GM18861 (cell line): ENCODE data around the gene KIF26B.
"Not testable (repeated sequence)": the region's sequence is repeated elsewhere in the genome, so short reads cannot be mapped to it uniquely, and the experiment has no call there.

Source experiments
- ATAC-seq: cut with Tn5 transposase; IDR thresholded peaks from one replicate; pipeline ENCODE4 v1.9.1; 2021; ENCODE audit not compliant: unreplicated experiment

Gene KIF26B

DNA sequence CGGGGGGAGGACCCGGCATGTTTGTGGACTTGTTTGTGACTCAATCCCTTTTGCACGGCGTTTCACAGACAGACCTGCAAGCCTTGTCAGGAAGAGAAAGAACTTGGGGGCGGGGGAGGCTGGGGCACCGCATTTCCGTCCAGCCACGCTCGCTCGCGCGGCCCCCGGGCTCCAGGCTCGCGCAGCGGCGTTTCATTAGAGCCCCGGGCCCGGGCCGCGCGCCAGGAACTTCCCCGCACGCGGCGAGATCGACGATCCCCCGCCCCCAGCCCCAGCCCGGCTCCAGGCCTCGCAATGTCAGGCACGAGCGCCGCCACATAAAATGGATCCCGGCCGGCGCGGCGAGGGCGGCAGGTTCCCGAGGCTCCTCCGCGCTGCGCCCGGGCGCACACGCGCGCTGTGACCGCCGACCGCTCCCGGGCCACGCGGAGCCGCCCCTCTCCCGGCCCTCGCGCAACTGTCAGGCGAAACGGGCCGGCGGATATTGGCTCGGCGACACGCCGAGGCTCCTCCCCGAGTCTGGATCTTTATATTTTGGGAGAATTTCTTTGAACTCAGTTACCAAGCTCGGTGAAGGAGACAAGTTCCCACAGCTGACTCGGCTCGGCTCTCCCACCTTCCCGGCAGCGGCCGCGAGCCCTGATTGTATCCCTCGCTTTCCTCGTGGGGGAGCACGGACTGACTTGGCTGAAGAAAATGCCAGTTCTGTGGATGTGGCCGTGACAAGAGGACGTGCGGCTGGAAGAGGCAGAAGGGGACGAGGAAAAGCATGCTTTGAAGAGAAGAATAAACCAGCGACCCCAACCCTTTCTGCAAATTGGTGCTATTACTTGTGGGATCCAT is at the start of gene KIF26B:
TSS of gene KIF26B (plus strand) at position 557 of the 843 bp plus-strand sequence. CDS start 440 bp downstream, outside the sequence.
- no peak for ATAC-seq

DNA sequence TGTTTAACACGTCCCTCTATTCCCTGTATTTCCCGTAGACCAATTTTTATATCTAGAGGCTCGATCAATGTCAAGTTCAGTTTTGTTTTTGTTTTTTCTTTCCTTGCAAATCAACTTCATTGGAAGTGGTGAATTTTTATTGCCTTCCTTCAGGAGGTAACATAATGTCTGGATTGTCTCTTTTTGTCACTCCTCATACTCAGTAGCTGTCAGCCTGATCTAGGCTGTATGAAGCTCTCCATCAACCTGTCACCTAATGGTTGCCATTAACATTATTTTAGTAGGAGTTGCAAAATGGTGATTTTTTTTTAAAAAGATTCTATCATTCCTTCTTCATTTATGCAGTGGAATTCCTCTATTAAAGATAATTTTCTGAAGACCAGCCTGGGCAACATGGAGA is 49.7 kb upstream of the KIF26B start:
- no peak for ATAC-seq

DNA sequence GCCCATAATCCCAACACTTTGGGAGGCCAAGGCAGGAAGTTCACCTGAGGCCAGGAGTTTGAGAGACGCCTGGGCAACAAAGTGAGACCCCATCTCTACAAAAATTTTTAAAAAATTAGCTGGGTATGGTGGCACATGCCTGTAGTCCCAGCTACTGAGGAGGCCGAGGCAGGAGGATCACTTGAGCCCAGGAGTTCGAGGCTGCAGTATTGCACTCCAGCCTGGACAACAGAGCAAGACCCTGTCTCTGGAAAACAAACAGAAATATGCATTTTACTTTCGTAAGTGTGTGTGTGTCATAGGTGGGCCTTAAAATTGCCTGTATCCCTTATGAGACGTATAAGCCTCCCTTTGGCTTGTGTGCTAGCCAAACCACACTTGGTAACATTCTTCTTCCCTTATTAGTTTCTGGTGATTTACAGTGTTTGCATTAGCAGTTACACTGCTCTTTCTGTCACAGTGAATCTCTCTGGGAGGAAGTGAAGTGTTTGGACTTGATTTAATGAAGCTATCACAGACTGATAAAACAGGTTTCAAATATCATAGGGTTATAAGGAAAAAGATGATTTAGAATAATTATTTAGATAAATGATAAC is 48.9 kb upstream of the KIF26B start:
- ATAC-seq: no peak

DNA sequence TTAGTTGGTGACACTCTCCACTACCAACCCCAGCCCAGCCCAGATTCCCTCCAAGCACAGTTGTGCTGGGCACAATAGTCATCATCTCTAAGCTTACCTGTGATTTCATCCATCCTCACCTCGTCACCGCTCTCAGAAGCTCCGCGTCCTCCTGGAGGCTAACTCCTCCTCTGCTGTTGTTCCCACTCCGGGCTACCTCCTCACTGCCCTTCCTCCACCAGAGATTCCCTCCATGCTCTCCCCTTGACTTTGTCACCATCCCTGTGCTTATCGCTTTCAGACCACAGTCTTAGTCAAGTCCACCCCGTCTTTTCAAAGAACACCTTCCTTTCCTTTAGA is 47.0 kb upstream of the KIF26B start:
- ATAC-seq: no peak

DNA sequence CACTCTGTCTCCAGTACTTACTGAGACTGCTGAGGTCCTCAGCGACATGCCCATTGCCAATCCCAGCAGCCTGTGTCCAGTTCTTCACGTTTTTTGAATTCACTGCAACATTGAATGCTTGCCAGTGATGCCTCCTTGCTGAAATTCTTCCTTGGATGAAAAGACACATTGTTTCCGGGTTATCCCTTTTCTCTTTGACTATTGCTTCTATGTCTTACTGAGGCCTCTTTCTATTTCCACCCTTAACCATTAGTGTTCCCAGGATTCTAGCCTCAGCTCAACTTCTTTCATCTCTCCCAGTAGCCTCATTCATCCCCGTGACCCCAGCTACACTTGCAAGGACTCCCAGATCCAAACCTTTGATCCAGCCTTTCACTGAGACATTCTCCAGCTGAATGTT is 46.5 kb upstream of the KIF26B start:
- ATAC-seq: no peak

DNA sequence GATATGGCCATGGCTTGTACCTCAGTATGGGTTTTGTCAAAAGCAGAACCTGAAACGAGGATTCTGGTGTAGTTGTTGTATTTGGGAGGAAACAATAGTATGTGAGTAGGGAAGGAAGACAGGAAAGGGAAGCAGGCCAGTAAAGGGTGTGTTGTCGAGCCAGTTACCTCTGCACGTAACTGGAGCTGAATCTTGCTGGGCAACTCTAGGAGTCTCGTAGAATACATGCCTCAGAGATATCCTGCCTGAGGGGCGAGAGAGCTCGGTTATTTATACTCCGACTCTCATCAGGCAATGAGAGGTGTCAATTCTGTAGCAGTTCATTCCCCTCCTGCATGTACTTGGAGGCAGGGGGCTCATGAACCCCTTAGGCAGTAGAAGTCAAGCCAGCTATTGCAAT is 45.9 kb upstream of the KIF26B start:
- ATAC-seq: no peak

DNA sequence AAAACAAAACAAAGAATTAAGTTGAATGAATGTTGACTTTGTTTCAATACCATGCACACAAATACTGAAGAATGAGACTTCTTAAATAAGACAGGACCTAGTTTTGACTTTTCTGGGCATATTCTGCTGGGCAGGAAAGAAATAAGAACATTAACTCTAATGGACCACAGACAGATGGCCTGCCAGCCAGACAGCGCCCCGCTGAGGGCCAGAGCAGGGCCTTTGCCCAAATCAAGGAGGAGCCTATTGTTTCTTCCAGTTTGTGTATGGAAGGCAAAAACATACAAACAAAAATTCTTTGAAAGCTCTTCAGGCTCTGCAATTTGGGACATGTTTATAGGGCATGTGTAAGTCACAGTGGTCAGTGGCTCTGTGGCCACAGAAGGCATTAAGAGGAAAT is 44.4 kb upstream of the KIF26B start:
- no peak for ATAC-seq

DNA sequence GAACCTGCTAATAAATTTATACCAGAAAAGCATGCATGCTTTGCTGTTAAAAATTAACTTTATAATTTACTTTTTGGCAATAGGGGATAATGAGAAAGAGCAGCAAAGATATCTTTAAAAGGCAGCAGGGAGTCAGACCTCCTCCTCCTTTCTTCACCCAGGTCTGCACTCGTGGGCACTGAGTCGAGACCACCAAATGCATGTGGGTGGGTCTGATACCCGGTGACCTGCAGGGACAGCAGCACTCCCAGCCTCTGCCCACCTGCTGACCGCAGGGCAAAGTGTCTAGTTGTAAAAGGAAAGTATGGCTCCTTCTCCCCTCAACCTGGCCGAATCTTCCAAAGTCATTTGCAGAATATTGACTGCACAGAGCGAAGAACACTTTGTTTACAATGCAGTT is 43.7 kb upstream of the KIF26B start:
- no peak for ATAC-seq

DNA sequence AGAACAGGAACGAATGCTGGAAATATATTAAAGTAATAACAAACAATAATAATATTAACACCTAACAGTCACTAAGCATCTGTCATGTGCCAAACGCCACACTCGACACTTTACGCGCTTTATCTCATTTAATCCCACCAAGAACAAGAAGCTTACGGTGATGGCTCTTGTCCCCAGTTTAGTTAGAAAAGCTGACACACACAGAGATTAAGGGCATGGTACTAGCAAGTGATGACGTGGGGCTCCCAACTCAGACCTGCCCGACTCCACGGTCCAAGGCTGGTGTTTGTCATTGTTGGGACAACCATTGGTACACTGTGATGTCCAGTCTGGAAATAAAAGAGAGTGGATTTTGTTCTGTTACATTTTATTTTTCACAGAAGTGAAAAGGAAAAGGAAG is 41.1 kb upstream of the KIF26B start:
- no peak for ATAC-seq

DNA sequence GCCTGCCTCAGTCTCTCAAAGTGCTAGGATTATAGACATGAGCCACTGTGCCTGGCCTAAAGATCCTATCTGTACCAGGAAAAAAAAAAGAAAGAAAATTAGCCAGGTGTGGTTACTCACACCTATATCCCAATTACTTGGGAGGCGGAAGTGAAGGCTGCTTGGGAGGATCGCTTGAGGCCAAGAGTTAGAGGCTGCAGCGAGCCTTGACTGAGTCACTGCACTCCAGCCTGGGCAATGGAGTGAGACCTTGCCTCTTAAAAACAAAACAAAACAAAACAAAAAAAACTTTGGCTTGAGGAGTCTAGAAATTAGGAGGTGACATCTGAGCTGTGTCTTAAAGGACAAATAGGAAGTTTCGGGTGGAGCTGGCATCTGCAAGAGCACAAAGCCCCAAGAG is 38.7 kb upstream of the KIF26B start:
- no peak for ATAC-seq

DNA sequence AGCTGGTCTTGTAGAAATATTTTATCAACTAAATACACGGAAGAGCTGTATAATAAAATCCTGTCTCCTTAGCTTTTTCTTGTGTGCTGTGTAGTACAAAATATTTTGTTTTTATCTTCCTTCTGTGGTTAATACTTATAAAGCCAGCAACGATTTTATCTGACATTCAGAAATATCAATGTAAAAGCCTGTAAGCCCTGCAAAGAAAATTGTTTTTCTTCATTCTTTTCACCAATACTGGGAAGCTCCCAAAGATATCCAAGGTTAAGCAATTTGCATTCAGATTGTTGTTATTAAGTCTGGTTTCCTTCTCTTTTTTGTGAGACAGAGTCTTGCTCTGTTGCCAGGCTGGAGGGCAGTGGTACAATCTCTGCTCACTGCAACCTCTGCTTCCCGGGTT is 38.0 kb upstream of the KIF26B start:
- no peak for ATAC-seq

DNA sequence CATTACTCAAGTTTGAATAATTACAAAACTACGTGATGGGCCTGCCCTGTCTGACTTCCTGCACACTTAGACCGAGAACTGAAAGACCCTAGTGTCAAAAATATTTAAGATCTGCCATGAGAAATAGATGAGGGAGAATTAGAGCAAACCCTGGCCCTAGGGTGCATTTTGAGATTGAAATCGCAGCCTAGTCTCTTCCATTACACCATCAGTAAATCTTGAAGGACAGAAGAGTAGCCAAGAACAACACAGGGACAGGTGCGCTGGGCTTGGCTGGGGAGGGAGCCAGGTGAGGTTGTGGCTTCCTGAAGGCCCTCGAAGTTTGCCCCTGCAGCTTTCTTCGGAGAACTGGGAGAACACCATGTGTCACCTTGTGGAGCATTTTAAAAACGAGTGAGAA is 36.7 kb upstream of the KIF26B start:
- no peak for ATAC-seq

DNA sequence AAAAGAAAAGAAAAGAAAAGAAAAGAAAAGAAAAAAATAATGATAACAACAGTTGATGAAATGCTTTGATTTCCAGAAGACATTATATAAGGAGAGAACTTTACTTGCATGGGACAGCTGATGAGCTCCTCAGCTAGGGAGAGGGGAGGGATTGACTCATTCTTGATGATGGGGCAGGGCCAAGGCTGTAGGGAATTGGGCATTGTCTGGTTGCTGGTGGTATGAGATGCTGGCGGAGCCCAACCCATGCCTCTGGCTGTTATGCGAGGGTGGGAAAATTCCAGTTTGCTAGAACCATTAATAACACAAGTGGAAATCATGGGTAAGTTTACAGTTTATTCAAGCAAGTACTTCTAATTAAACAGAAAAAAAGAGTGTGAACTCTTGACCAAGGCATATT is 36.0 kb upstream of the KIF26B start:
- ATAC-seq: no peak

DNA sequence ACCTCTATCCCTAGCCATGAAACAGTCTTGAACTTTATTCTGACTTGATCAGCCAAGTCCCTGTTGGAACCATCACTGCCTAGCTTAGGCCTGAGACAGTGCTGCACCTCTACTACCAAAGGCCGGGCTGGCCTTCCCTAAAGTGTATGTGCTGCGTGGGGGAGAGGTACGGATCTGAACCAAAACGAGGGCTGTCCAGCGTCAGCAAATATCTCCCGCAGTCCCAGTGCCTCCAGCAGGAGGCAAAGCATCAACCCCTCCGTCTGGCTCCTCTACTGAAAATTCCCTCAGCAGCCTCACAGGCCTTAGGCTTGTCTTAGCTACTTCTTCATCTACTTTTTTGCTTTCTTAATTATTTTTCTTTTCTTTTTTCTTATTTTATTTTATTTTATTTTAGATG is 33.3 kb upstream of the KIF26B start:
- ATAC-seq: no peak

DNA sequence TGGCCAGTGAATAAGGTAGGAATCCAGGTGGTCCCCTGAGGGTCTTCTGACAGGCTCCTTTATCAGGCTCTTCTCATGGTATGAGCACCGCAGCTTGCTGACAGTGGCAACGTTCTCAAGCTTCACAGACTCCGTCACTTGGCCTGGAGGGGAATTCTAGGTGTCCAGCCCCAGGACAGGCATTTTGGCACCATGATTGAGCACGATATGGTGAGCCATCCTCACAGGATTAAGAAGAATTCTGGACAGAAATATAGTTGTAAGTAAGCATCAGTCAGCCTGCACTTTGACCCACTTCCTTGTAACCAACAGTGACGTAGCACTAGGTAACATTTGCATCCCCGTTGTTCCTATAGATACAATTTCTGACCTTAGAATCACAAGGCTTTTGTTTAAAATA is 30.5 kb upstream of the KIF26B start:
- no peak for ATAC-seq

DNA sequence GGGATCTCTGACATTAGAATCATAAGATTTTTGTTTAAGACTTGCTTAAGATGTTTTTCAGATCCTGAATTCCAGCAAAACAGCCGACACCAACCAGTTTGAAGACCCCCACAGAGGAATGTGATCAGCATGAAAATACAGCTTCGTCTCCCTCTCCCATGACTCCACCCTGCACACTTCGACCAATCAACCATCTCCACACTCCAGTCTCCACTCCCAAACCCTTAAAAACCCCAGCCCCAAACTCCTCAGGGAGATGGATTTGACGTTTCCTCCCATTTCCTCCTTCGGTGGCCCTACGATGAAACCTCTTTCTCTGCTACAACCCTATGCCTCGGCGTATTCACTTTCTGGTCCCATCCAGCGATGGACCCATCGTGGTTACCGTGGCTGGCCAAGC is 30.1 kb upstream of the KIF26B start:
- no peak for ATAC-seq

DNA sequence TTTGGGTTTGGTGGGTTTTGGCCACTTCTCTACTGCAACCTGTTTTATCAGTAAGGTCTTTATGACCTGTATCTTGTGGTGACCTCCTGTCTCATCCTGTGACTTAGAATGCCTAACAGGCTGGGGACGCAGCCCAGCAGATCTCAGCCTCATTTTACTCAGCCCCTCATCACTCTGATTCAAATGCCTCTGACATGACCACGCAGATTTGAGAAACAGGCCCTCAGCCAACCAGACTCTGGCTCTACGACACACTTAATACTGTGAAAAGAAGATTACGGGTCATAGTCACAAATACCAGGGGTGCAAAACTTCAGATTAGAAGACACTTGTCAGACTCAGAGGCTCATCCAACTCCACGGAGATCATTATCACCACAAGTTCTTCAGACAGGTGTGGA is 28.3 kb upstream of the KIF26B start:
- ATAC-seq: no peak

DNA sequence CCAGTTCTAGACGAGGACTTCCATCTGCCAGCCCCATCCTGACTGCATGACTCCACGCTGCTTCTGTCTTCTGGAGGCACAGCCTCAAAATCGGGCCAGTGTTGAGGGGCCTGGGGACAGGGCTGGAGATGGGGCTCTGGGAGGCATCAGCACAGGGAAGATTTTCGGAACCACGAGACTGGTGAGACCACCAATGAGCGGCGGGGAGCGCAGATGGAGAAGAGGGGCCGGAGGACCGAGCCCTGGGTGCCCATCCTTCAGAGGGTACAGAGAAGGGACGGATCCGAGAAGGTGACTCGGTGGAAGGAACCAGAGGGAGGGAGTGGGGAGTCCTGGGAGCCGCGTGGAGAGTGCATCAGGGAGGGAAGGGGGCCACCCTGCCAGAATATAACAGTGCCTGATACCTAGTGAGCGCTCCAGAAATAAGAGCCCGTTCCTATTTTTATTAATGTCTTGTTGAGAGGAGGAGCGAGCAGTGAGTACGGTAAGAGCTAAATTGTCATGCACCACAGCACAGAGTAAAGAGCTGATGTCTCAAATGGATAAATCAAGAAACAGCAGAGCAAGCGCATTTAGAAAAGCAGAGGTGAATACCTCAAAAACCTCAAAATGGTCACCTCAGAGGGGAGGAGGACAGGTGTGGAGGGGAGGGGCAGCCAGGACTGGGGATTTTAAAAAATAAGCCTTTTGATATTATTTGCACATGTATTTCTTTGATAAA is 26.2 kb upstream of the KIF26B start:
- ATAC-seq: no peak

DNA sequence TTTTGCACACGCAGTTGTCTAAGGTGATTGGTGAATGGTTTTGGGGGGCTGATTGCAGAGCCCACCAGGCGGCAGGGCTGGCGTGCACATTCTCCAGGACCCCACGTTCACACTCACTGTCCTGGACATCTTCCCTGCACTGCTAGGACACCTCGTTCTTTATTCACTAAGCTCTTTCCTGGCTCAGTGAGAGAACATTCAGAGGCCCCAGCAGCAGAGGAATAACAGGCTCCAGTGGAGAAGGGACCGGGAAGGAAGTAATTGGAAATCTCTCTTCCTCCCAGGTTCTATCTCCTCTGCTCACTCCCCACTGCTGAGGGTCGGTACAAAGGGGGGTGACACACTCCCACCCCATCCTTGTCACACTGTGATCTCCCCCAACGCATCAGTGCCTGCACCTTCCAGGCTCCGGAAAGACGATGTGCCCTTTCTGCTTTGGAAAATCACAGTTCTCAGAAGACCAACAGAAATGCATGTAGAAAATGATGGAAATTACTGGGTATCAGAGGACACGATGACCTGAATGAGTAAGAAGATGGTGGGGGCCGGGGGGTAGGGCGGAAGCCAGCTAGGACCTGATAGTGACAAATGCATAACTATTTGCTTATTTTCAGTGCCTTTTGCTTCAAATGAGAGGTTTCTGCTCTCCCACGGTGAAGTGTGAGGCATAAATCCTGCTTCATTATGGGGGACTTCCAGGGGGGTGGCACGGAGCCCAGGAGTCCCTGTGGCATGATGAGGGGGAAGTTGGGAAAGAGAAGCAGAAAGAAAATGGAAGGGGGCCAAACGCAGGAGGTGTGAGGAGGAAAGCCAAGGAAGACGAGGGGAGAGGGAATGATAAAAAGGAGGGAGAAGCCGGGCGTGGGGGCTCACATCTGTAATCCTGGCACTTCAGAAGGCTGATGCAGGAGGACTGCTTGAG is 25.2 kb upstream of the KIF26B start:
- no peak for ATAC-seq

DNA sequence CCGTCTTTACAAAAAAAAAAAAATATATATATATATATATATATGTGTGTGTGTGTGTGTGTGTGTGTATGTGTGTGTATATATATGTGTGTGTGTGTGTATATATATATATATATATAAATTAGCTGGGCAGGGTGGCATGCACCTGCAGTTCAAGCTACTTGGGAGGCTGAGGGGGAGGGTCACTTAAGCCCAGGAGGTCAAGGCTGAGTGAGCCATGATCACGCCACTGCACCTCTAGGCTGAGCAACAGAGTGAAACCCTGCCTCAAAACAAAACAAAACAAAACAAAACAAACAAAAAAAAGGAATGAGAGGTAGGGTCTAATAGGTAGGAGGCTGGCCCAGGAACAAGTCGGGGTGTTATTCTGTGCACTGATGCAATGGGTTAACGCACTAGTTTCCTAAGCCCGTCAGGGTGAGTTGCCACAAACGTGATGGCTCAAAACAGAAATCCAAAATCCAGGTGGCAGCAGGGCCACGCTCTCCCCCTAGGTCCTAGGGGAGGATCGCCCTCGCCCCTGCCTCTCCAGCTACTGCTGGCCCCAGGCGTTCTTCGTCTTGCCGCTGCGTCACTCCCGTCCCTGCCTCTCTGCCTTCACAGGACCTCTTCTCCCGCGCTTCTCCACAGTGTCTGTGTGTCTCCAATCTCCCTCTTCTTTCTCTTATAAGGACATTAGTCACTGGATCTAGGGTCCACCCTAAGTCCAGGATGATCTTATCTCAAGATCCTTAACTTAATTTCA is 24.3 kb upstream of the KIF26B start:
- ATAC-seq: not testable (repeated sequence)

DNA sequence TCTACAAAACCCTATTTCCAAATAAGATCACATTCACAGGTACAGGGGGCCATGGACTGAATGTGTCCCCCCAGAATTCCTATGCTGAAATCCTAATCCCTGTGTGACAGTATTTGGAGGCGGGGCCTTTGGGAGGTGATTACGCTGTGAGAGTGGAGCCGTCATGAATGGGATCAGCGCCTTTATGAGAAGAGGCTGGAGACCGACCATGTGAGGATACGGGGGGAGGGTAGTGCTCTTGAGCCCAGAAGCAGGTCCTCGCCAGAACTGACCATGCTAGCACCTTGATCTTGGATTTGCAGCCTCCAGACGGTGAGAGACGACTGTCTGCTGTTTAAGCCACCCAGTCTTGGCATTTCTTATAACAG is 23.8 kb upstream of the KIF26B start:
- ATAC-seq: no peak
